H1 (cell line): ENCODE measurements around the gene RNF166. TPM values are rescaled to one million over a fixed set of nuclear protein-coding genes. Genes with fewer than 3 reads are reported as not detected.

Experiments used
- CTCF ChIA-PET: fragments of 300-600 bp; sonication (Branson Sonifier 250); formaldehyde crosslinking; loops from one replicate; lab custom pipeline; 2021; ENCODE audit not compliant: partially characterized antibody; lab: Charles Lee
- POLR2A ChIA-PET: fragments of 300-600 bp; sonication (Branson Sonifier 250); formaldehyde crosslinking; loops from one replicate; lab custom pipeline; 2021; ENCODE audit warnings: inconsistent platforms; ENCODE audit not compliant: partially characterized antibody; lab: Charles Lee
- DNase-seq, 2 experiments: peaks; one replicate each; pipeline versions ENCODE4 v3.0.0 to v3.0.0-alpha.2; 2010 to 2022; ENCODE audit warnings: low spot score in 2 of 2, low read depth in 1 of 2, mixed read lengths in 1 of 2
- FAIRE-seq: peaks from 2 replicates; lab custom pipeline; 2011; peaks lifted over from hg19 to GRCh38; lab: Jason Lieb, UNC
- H2AFZ ChIP-seq: 2 replicates; pipeline ENCODE4 v1.8.1; 2012; ENCODE audit warnings: low read length, inconsistent platforms
- H2AK5ac ChIP-seq: 2 replicates; pipeline ENCODE4 v1.6.1; 2013; ENCODE audit warnings: low read depth, low read length
- H2BK120ac ChIP-seq: replicated peaks from 2 replicates; pipeline ENCODE3; 2013; ENCODE audit warnings: low read depth, low read length, inconsistent platforms
- H2BK12ac ChIP-seq: 2 replicates; pipeline ENCODE4 v1.6.1; 2013; ENCODE audit warnings: low read depth, low read length
- H2BK15ac ChIP-seq: 2 replicates; pipeline ENCODE4 v1.6.1; 2013; ENCODE audit warnings: low read length
- H2BK20ac ChIP-seq: 2 replicates; pipeline ENCODE4 v1.6.1; 2013; ENCODE audit warnings: low read length
- H2BK5ac ChIP-seq: 2 replicates; pipeline ENCODE4 v1.6.1; 2013; ENCODE audit warnings: low read depth, low read length
- H3K14ac ChIP-seq: 2 replicates; pipeline ENCODE4 v1.6.1; 2013; ENCODE audit warnings: inconsistent platforms; ENCODE audit not compliant: insufficient read length
- H3K18ac ChIP-seq: 2 replicates; pipeline ENCODE4 v1.6.1; 2013; ENCODE audit warnings: low read length; ENCODE audit errors: extremely low read depth
- H3K23ac ChIP-seq: 2 replicates; pipeline ENCODE4 v1.6.1; 2013; ENCODE audit warnings: inconsistent platforms; ENCODE audit not compliant: insufficient read length
- H3K23me2 ChIP-seq: 2 replicates; pipeline ENCODE4 v1.6.1; 2013; ENCODE audit warnings: low read depth, low read length
- H3K27ac ChIP-seq: 2 replicates; pipeline ENCODE4 v1.6.1; 2011; ENCODE audit warnings: low read depth, low read length, inconsistent platforms
- H3K27me3 ChIP-seq, 4 experiments: replicated peaks in 1 of 4; 1 replicate in 1 of 4; 2 replicates in 3 of 4; pipeline versions ENCODE4 v1.6.1 to v1.8.1; 2011 to 2013; ENCODE audit warnings: low read length in 3 of 4, mild to moderate bottlenecking in 3 of 4, inconsistent platforms in 2 of 4, mixed read lengths in 2 of 4, moderate library complexity in 1 of 4; ENCODE audit not compliant: control insufficient read depth in 3 of 4, insufficient read depth in 3 of 4; ENCODE audit errors: extremely low read depth in 1 of 4
- H3K36me3 ChIP-seq, 4 experiments: 2 replicates each; pipeline versions ENCODE4 v1.6.1 to v1.8.1; 2011 to 2013; ENCODE audit warnings: mild to moderate bottlenecking in 4 of 4, low read length in 3 of 4, moderate library complexity in 2 of 4, control low read depth in 1 of 4, inconsistent platforms in 1 of 4; ENCODE audit not compliant: insufficient read depth in 4 of 4, control insufficient read depth in 2 of 4
- H3K4ac ChIP-seq: replicated peaks from 2 replicates; pipeline ENCODE3; 2013; ENCODE audit warnings: low read length, low read depth, mixed read lengths, inconsistent platforms; ENCODE audit not compliant: insufficient read length
- H3K4me1 ChIP-seq, 4 experiments: replicated peaks in 1 of 4; 1 replicate in 1 of 4; 2 replicates in 3 of 4; pipeline versions ENCODE4 v1.6.1 to v1.8.1; 2011 to 2013; ENCODE audit warnings: low read length in 3 of 4, inconsistent platforms in 2 of 4, mixed read lengths in 1 of 4; ENCODE audit not compliant: insufficient read depth in 4 of 4, control insufficient read depth in 3 of 4
- H3K4me2 ChIP-seq, 2 experiments: 2 replicates each; pipeline versions ENCODE4 v1.6.1 to v1.8.1; 2011 to 2013; ENCODE audit warnings: low read depth in 2 of 2, low read length in 2 of 2, control low read depth in 1 of 2, inconsistent platforms in 1 of 2, mild to moderate bottlenecking in 1 of 2; ENCODE audit not compliant: insufficient read depth in 1 of 2
- H3K4me3 ChIP-seq, 4 experiments: fragments of 200-600, 300-600 bp in 1 of 4; sonication (generic), shearing (Covaris generic), sonication (Bioruptor Twin) in 1 of 4; 2 replicates each; pipeline versions ENCODE4 v1.5.1 to v1.8.1; 2011 to 2016; ENCODE audit warnings: low read length in 4 of 4, low read depth in 3 of 4, control low read depth in 2 of 4, inconsistent platforms in 2 of 4, mild to moderate bottlenecking in 2 of 4, mixed read lengths in 1 of 4, moderate library complexity in 1 of 4; ENCODE audit not compliant: insufficient read depth in 2 of 4; ENCODE audit errors: extremely low read depth in 1 of 4
- H3K56ac ChIP-seq: replicated peaks from 2 replicates; pipeline ENCODE3; 2013; ENCODE audit warnings: low read depth, mild to moderate bottlenecking, mixed read lengths, low read length, inconsistent platforms; ENCODE audit not compliant: insufficient read length
- H3K79me1 ChIP-seq: 2 replicates; pipeline ENCODE4 v1.6.1; 2013; ENCODE audit warnings: low read depth, low read length, control low read depth
- H3K79me2 ChIP-seq, 2 experiments: 2 replicates each; pipeline versions ENCODE4 v1.6.1 to v1.8.1; 2012 to 2013; ENCODE audit warnings: low read length in 2 of 2, mild to moderate bottlenecking in 2 of 2, inconsistent platforms in 1 of 2; ENCODE audit not compliant: insufficient read depth in 2 of 2, control insufficient read depth in 1 of 2
- H3K9ac ChIP-seq, 4 experiments: replicated peaks in 1 of 4; 1 replicate in 1 of 4; 2 replicates in 3 of 4; pipeline versions ENCODE4 v1.6.1 to v1.8.1; 2011 to 2013; ENCODE audit warnings: low read depth in 3 of 4, low read length in 3 of 4, control low read depth in 2 of 4, mild to moderate bottlenecking in 2 of 4, moderate library complexity in 2 of 4, inconsistent platforms in 1 of 4; ENCODE audit errors: extremely low read depth in 1 of 4
- H3K9me3 ChIP-seq, 2 experiments: 2 replicates each; pipeline versions ENCODE4 v1.6.1 to v1.8.1; 2012 to 2013; ENCODE audit warnings: mild to moderate bottlenecking in 2 of 2, moderate library complexity in 2 of 2, control low read depth in 1 of 2, inconsistent platforms in 1 of 2, low read depth in 1 of 2, low read length in 1 of 2, mixed read lengths in 1 of 2; ENCODE audit not compliant: insufficient read depth in 2 of 2
- H4K20me1 ChIP-seq, 2 experiments: replicated peaks in 1 of 2; 2 replicates each; pipeline versions ENCODE3 to v1.8.1; 2011 to 2013; ENCODE audit warnings: inconsistent platforms in 2 of 2, low read length in 2 of 2, mild to moderate bottlenecking in 1 of 2; ENCODE audit not compliant: insufficient read depth in 2 of 2, control insufficient read depth in 1 of 2
- H4K5ac ChIP-seq: 2 replicates; pipeline ENCODE4 v1.6.1; 2013; ENCODE audit warnings: low read length, low read depth, mixed read lengths, inconsistent platforms; ENCODE audit not compliant: insufficient read length
- H4K8ac ChIP-seq: 2 replicates; pipeline ENCODE4 v1.8.0; 2013; ENCODE audit warnings: mild to moderate bottlenecking, moderate library complexity, low read length, inconsistent platforms; ENCODE audit not compliant: insufficient read depth; ENCODE audit errors: extremely low read depth
- H4K91ac ChIP-seq: replicated peaks from 2 replicates; pipeline ENCODE3; 2013; ENCODE audit warnings: low read length, mixed read lengths, inconsistent platforms; ENCODE audit not compliant: insufficient read length
- BRCA1 ChIP-seq: IDR thresholded peaks from 2 replicates; pipeline ENCODE4 v1.6.1; 2012; ENCODE audit warnings: low read depth, low read length, improper control_type of control experiment
- CTCF ChIP-seq, 3 experiments: IDR thresholded peaks; 1 replicate in 2 of 3; 2 replicates in 1 of 3; pipeline versions ENCODE4 v1.5.1 to v1.6.1; 2011; ENCODE audit warnings: low read length in 3 of 3, mild to moderate bottlenecking in 3 of 3, inconsistent platforms in 2 of 3, low read depth in 1 of 3, moderate library complexity in 1 of 3; ENCODE audit not compliant: insufficient read depth in 1 of 3; ENCODE audit errors: control extremely low read depth in 1 of 3
- RAD21 ChIP-seq, 2 experiments: IDR thresholded peaks in 1 of 2; conservative IDR thresholded peaks in 1 of 2; 2 replicates each; pipeline ENCODE4 v1.6.1; 2011; ENCODE audit warnings: low read depth in 2 of 2, low read length in 2 of 2, improper control_type of control experiment in 1 of 2, inconsistent platforms in 1 of 2, mild to moderate bottlenecking in 1 of 2, moderate library complexity in 1 of 2
- WGBS, 2 experiments: shearing (Covaris generic) in 1 of 2; methylation state at CpG; one replicate each; pipeline versions ENCODE4 v1.1.6 to v1.1.7; 2013 to 2015; ENCODE audit warnings: low lambda C conversion rate in 2 of 2, mixed read lengths in 2 of 2, inconsistent platforms in 1 of 2, low coverage in 1 of 2, missing lambda C conversion rate in 1 of 2; ENCODE audit not compliant: insufficient replicate concordance in 2 of 2, insufficient coverage in 1 of 2, insufficient read length in 1 of 2; ENCODE audit errors: extremely low coverage in 1 of 2, missing lambda C conversion rate in 1 of 2; 5-methylcytosine and 5-hydroxymethylcytosine counted together
- polyA plus RNA-seq, 7 experiments: library from polyadenylated mRNA; depleted of rRNA in 3 of 7; stranded (reverse) in 5 of 7; unstranded in 2 of 7; fragments of >200 nt in 5 of 7; fragments of 200-250 nt in 2 of 7; gene quantifications; 1 replicate in 5 of 7; 2 replicates in 1 of 7; 4 replicates in 1 of 7; pipeline versions ENCODE4 v1.2.1 to v1.2.3, GENCODE V29; 2011 to 2013; ENCODE audit warnings: missing spikeins in 2 of 7, mixed read lengths in 2 of 7
- total RNA-seq: library from RNA; stranded (reverse); fragmentation: NEBNext Ultra II Directional; extraction: Animal tissue kit (Norgen Biotek cat#: 25700); gene quantifications from 2 replicates; pipeline ENCODE4 v1.2.1, GENCODE V29; 2021

The RNF166 gene
- total and polyA plus RNA-seq, 2 of the 8 experiments (the other 6 are each of a cell fraction or from before 2014, with no cell fraction given), result 29.8 to 31.2 TPM

- no peak overlapping the region for H2BK120ac ChIP-seq
- H3K4me1 ChIP-seq, result peaks cover 0 to 17% (median 5%) of the 10 kb centered on the region in 4 experiments; a peak in 3 of 7 replicates
- H3K4me3 ChIP-seq, result no peak overlapping the region
- FAIRE-seq (no peak), DNase-seq (no peak)
- H3K18ac ChIP-seq, result no peak overlapping the region
- ChIA-PET CTCF (interaction anchor here (0.6 to 25.0 kb wide), 11 partner anchors 8 to 414 kb away, joined by 3 to 251 read pairs (median 6); no protein-coding TSS in a partner anchor), POLR2A (interaction anchor here (1.0 to 2.9 kb wide), 4 partner anchors 11 to 57 kb away, joined by 3 to 13 read pairs (median 4); partner anchors contain the start of gene APRT)
- no peaks in the 10 kb centered on the region for H3K23me2 ChIP-seq
- H3K36me3 ChIP-seq, result no peaks in the 10 kb centered on the region
- H4K91ac ChIP-seq, result no peak overlapping the region
- H2AFZ ChIP-seq, result no peak overlapping the region
- no peak overlapping the region for H4K5ac ChIP-seq
- H2BK20ac ChIP-seq, result no peak overlapping the region
- no peaks in the 10 kb centered on the region; a peak in 1 of 4 replicates for H3K79me2 ChIP-seq
- no peaks in the 10 kb centered on the region for H3K27me3 ChIP-seq
- H2AK5ac ChIP-seq, result no peak overlapping the region
- no peak overlapping the region for H3K9ac ChIP-seq
- H4K8ac ChIP-seq, result no peak overlapping the region
- no peak overlapping the region for H3K14ac ChIP-seq
- no peak overlapping the region for H3K4ac ChIP-seq
- TF ChIP-seq BRCA1, result no peak
- TF ChIP-seq CTCF (IDR thresholded peaks at IDR 0.05; ENCODE audit: control extremely low read depth in 1 of 3, insufficient read depth in 1 of 3, low read depth in 1 of 3, low read length in 3 of 3), result peak; percentile 31 to 47 (median 31)
- peak; percentile 11 to 47; a peak in 3 of 4 replicates for TF ChIP-seq RAD21 (IDR thresholded peaks at IDR 0.05 in 1 of 2, conservative IDR thresholded peaks at IDR 0.05 in 1 of 2; ENCODE audit: low read depth in 2 of 2, low read length in 2 of 2)
- H2BK5ac ChIP-seq, result no peak overlapping the region
- no peak overlapping the region for H3K23ac ChIP-seq
- no peak overlapping the region for H3K4me2 ChIP-seq
- H3K79me1 ChIP-seq, result no peaks in the 10 kb centered on the region; the same call in 1 of the 2 replicates
- no peak overlapping the region for H2BK15ac ChIP-seq
- no peak overlapping the region for H3K27ac ChIP-seq
- H3K9me3 ChIP-seq, result no peaks in the 10 kb centered on the region
- H2BK12ac ChIP-seq, result no peak overlapping the region
- H4K20me1 ChIP-seq, result peaks cover 0 to 2% of the 10 kb centered on the region in 2 experiments
- WGBS, 2 experiments, result 100% methylated on average over 4 of the region's 13 CpGs; no CpG with 5 or more reads in 1 of the 2 experiments
- no peak overlapping the region for H3K56ac ChIP-seq
Observed at GRCh38 chr16:88753191-88753590, 47.0 kb upstream of the RNF166 start.
